Transverse colon (tissue), 3 donors: ENCODE measurements around the gene RHBDL1.

Source experiments
- CTCF ChIP-seq, 5 experiments: fragments of 200-600 bp in 3 of 5; fragments of 450-650 bp in 2 of 5; sonication (generic) in 3 of 5; IDR thresholded peaks; 1 replicate in 2 of 5; 2 replicates in 3 of 5; pipeline ENCODE4 v1.5.1; 2016 to 2017; ENCODE audit warnings: antibody characterized with exemption in 5 of 5, inconsistent platforms in 3 of 5, mild to moderate bottlenecking in 2 of 5, moderate library complexity in 1 of 5
- POLR2A ChIP-seq: fragments of 450-650 bp; IDR thresholded peaks from one replicate; pipeline ENCODE4 v1.6.1; 2016; ENCODE audit warnings: antibody characterized with exemption, mild to moderate bottlenecking, moderate library complexity

- TF ChIP-seq CTCF (IDR thresholded peaks at IDR 0.05), result no peak
- TF ChIP-seq POLR2A, result no peak
Observed at GRCh38 chr16:721765-722540, 46.5 kb downstream of the RHBDL1 start.
